IPS-NIHi7 (cell line): ENCODE results near the gene MDC1.
"Not testable (repeated sequence)": the region's sequence is repeated elsewhere in the genome, so short reads cannot be mapped to it uniquely, and the experiment has no call there.

ENCODE experiments used
- DNase-seq: peaks from one replicate; pipeline ENCODE4 v3.0.0; 2012; ENCODE audit warnings: mixed read lengths; ENCODE audit errors: extremely low spot score

MDC1 gene, protein sequence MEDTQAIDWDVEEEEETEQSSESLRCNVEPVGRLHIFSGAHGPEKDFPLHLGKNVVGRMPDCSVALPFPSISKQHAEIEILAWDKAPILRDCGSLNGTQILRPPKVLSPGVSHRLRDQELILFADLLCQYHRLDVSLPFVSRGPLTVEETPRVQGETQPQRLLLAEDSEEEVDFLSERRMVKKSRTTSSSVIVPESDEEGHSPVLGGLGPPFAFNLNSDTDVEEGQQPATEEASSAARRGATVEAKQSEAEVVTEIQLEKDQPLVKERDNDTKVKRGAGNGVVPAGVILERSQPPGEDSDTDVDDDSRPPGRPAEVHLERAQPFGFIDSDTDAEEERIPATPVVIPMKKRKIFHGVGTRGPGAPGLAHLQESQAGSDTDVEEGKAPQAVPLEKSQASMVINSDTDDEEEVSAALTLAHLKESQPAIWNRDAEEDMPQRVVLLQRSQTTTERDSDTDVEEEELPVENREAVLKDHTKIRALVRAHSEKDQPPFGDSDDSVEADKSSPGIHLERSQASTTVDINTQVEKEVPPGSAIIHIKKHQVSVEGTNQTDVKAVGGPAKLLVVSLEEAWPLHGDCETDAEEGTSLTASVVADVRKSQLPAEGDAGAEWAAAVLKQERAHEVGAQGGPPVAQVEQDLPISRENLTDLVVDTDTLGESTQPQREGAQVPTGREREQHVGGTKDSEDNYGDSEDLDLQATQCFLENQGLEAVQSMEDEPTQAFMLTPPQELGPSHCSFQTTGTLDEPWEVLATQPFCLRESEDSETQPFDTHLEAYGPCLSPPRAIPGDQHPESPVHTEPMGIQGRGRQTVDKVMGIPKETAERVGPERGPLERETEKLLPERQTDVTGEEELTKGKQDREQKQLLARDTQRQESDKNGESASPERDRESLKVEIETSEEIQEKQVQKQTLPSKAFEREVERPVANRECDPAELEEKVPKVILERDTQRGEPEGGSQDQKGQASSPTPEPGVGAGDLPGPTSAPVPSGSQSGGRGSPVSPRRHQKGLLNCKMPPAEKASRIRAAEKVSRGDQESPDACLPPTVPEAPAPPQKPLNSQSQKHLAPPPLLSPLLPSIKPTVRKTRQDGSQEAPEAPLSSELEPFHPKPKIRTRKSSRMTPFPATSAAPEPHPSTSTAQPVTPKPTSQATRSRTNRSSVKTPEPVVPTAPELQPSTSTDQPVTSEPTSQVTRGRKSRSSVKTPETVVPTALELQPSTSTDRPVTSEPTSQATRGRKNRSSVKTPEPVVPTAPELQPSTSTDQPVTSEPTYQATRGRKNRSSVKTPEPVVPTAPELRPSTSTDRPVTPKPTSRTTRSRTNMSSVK (N-terminal part only)

DNA sequence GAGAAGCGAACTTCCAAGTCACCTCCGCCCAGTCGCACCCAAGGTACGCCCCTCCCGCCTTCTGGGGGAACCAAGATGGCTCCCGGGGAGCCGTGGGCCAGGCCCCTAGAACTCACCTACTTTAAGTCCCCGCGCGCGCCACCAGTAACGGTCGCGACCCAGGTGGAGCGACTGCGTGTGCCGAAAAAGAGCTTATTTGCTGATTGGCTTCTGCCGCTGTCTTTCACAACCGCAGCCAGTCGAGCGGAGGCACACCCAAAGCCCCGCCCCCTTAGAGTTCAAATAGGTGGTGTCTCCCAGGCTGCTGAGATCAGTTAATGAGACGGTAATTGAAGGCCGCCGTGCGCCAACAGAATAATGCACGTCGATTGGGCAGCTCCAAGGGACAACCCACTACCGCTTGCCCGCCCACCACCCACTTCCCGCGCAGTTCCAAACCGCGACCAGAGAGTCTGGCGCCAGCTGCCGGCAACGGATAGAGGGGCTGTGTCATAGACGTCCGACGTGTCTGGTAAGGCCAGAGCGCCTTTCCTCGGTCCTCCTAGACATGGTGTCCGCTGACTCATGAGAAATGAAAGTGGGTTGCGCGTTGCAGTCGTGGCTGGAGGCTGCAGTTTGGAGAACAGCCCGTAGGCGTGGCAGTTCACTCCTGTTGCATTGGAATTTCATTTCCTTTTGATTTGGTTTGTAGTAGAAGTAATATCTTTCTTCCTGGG is at the start of gene MDC1:
Gene MDC1, minus strand, starts transcription at position 153 of the 716 bp plus-strand sequence. CDS start 2,106 bp downstream, outside the sequence.
- DNase-seq: peak; percentile 93

DNA sequence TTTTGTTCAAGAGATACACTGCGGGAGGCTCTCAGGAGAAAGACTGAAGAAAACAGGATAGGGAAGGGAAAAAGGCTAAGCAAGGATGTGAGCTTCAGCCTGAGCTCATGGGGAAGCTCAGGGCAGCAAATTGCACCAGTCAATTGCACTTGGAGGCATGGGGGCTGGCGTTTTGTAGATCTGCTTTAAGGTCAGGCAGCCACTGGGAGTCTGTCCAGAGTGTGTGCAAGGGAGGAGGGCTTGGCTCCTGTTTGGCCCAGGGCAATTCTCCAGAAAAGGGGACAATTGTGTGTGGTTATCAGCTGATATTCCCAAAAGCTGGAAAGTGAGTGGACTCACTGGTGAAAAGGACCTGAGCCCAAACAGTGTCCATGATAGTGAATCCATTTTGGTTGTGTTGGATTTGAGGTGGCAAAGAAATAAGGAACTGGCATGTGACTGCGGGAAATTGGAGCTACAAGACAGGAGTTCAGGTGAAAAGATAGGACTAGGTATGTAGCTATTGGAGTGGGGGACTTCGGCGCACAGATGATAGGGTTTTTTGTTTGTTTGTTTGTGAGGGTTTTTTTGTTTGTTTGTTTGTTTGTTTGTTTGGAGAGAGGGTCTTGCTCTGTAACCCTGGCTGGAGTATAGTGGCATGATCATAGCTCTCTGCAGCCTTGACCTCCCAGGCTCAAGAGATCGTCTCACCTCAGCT is 49.5 kb upstream of the MDC1 start:
- no peak for DNase-seq

DNA sequence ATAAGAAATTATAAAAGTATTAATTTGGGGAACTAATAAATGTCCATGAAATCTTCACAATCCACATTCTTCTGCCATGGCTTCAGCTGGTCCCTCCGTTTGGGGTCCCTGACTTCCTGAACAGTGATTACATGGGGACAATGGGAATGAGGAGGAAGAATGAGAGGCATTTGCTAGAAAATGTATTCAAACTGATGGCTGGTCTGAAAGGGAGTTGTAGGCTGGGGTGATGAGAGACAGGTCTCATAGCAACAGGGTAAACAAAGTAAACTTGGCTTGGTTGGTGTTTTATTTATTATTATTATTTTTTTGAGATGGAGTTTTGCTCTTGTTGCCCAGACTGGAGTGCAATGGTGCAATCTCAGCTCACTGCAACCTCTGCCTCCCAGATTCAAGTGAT is 48.4 kb upstream of the MDC1 start:
- not testable (repeated sequence) for DNase-seq

DNA sequence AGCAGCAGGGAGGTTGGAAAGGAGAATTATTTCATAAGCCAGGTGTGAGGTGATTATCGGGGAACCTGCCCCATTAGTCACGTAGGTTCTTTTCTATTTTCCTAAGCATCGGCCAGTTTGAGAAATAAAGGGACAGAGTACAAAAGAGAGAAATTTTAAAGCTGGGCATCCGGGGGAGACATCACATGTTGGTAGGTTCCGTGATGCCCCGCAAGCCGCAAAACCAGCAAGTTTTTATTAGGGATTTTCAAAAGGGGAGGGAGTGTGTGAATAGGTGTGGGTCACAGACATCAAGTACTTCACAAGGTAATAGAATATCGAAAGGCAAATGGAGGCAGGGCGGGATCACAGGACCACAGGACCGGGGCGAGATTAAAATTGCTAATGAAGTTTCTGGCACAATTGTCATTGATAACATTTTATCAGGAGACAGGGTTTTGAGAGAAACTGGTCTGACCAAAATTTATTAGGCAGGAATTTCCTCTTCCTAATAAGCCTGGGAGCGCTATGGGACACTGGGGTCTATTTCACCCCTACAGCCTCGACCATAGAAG is 47.5 kb upstream of the MDC1 start:
- not testable (repeated sequence) for DNase-seq

DNA sequence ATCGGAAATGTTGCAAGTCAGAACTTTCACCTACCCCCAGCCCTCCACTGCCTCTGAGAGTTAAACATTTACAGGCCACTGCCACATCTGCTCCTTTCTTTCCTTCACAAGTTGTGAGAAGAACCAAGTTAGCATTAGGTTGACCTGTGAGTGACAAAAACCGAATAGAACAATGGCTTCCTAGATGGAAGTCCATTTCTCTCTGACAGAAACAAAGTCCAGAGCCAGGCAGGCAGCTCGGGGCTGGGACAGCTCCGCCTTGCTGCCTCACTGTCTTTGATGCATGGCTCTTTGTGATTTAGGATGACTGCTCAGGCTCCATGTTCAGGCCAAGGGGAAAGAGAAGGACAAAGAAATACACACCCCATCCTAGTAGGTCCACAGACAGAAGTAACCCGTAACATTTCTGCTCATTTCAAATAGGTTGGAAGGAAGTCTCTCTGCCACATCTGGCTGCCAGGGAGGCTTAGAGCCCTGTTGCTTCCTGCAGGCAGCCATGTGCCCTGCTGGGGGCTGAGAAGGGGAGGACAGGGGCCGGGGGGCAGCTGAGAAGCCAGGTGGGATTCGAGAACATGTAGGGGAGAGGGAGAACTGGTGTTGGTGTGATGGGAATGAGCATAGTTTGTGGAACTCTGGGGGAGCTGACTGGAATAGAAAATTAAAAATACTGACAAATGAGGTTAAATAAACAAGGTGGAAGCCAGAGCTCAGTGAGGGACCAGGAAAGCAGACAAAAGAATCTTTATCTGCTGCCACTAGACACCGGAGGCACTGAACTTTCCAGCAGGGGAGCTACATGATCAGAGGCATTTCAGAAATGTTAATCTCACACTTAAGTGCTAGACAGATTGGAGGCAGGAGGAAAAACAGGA is 46.8 kb upstream of the MDC1 start:
- no peak for DNase-seq

DNA sequence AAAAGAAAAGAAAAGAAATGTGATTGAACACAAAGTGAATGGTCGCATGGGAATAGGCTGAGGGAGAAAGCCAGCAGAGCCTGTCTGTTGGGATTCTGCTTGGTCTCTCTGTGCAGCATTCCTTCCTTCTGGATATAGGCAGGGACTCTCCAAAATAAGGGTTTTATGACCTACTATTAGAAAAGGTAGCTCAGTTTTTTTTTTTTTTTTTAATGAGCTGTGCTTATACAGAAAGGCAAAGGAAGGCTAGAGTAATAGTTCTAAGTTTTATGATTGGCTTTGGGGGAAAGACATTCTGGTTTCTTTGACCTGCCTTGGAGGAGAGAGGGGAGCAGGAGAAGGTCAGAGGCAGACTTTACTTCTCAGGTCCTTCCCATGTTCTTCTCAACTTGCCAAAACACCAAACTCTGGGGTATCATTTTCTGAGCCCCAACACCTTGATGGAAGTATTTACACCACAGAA is 46.1 kb upstream of the MDC1 start:
- DNase-seq: no peak

DNA sequence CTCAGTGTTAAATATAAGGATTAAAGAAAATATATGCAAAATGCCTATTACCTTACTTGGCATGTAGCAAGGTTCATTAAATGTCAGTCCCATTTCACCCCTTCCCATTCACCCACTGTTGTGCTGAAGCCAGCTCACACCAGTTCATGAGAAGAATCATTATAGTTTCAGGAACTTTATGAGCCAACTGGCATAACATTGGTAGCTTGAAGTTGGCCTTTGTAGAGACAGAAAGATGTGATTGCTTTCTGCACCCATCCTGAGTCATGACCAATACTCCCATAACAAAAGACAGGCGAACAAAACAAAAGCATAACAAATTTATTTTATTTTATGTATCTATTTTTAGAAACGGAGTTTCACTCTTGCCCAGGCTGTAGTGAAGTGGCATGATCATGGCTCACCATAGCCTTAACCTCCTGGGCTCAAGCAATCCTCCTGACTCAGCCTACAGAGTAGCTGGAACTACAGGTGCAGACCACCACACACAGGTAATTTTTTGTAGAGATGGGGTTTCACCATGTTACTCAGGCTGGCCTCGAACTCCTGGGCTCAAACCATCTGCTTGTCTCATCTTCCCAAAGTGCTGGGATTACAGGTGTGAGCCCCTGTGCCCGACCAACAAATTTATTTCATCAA is 44.8 kb upstream of the MDC1 start:
- DNase-seq: no peak

DNA sequence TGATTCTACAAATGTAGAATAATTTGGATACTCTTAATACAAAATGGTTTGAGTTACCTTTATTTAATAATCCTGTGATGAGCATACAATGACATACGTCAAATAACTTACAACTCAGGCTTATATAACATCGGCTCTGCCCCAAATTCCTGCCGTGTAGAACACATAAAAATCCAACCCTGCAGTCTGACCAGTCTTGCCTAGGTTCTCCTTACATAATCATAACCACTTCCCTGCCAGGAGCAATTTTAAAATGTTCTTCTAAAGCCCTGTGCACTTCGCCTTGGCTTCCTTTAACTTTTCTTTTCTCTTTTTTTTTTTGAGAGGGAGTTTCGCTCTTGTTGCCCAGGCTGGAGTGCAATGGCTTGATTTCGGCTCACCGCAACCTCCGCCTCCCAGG is 43.5 kb upstream of the MDC1 start:
- no peak for DNase-seq

DNA sequence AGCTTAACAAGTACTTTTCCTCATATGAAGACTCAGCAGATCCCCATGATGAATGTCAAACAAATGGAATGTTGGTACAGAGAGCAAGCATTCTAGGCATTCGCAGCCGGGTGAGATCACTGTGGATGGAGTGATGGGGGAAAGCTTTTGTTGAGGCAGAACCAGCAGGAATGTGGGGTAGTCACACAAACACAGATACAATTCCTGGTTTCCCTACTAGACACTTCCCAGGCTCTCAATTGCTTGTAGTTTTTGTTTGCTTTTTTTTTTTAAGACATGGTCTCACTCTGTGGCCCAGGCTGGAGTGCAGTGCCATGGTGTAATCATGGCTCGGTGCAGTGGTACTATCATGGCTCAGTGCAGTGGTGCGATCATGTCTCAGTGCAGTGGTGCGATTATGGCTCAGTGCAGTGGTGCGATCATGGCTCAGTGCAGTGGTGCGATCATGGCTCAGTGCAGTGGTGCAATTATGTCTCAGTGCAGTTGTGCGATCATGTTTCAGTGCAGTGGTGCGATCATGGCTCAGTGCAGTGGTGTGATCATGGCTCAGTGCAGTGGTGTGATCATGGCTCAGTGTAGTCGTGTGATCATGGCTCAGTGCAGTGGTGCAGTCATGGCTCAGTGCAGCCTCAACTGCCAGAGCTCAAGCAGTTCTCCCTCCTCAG is 42.6 kb upstream of the MDC1 start:
- DNase-seq: no peak

DNA sequence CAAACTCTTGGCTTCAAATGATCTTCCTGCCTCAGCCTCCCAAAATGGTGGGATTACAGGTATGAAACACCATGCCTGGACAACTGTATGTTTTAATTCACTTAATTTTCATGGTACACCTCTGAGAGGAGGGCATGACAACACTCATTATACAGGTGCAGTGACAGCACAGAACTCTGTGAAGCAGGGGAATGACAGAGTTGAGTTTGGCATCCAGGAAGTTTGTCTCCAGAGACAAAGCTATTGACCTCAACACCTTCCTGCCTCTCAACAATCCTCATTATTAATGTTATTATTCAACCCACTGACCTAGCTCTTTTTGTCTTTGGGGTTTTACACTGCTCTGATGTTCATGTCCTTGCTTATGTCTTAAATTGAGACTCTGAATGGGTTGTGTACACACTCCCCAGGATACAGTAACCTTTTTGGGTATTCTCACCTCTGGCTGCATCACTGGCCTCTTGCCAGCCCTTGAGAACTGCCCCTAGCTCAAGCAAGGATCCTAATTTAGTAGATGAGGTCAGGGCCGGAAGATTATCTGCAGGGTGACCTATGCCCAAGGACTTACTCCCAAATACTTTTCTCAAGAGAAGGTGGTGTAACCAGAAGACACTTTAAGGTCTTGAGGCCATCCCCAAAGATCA is 40.3 kb upstream of the MDC1 start:
- no peak for DNase-seq

DNA sequence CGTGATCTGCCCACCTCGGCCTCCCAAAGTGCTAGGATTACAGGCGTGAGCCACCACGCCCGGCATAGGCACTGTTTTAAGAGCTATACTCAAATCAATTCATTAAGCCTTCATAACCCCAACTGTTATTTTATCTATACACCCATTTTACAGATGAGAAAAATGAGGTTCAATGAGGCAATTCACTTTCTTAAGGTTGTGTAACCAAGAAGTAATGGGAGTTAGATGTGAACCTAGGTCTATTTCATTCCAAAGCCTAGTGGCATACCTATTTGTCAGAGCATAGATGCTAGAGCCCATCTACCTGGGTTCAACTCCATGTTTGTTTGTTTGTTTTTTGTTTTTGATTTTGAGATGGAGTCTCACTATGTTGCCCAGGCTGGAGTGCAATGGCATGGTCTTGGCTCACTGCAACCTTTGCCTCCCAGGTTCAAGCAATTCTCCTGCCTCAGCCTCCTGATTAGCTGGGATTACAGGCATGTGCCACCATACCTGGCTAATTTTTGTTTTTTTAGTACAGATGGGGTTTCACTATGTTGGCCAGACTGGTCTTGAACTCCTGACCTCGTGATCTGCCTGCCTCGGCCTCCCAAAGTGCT is 39.4 kb upstream of the MDC1 start:
- not testable (repeated sequence) for DNase-seq

DNA sequence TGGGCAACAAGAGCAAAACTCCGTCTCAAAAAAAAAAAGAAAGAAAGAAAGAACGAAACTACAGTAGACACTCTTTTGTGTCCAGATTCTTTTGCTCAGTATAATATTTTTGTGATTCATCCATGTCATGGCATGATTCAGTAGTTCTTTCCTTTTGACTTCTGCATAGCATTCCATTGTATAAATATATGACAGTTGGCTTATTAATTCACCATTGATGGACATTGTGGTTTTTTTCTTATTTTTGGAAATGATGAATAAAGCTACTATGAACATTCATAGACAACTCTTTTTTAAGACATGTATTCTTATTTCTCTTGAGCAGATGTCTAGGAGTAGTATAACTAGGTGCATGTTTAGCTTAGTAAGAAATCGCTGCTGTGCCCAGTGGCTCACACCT is 37.5 kb upstream of the MDC1 start:
- DNase-seq: no peak

DNA sequence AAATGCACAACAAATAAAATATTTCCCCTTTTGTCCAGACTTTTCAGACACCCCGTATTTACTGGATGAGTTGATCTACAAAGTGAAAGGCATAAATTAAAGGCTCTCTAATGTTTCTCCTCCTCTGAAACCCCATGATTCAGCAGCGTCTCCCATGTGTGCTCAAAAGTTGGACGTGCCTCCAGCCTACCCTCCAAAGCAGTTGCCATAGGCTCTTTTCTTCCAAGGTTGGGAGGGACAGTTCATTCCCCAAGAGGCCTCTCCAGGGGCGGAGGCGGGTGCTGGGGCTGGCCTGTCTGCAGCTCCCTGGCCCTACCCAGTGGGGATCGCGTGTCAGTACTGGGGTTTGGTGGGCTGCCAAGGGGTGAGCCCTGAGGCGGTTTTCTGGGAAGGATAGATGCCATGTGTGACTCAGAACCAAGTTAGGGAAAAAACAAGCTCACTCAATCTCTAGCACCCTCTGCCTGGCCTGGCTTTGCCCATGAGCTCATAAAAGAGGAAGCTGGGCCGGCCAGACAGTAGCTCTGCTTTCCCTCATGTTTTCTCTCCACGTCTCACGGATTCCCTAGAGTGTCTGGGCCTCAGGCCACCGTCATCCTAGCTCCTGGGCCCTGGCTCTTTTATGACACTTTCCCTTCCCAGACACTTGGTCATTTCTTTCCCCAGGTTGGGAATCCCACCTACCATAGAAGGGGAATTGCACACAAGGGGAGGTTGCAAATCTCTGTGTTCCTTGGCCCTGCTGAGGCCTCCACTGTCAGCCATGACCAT is 35.3 kb upstream of the MDC1 start:
- no peak for DNase-seq

DNA sequence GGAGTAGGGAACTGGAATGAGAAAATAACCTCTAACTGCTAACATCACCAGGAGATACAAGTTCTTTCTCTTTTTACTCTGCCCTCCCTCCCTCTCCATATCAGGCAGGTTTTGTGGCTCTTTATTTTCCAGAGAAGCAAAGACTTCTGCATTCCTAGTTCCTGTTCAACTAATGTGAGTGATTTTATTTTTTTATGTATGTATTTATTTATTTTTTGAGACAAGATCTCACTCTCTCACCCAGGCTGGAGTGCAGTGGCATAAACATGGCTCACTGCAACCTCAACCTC is 33.2 kb upstream of the MDC1 start:
- no peak for DNase-seq

DNA sequence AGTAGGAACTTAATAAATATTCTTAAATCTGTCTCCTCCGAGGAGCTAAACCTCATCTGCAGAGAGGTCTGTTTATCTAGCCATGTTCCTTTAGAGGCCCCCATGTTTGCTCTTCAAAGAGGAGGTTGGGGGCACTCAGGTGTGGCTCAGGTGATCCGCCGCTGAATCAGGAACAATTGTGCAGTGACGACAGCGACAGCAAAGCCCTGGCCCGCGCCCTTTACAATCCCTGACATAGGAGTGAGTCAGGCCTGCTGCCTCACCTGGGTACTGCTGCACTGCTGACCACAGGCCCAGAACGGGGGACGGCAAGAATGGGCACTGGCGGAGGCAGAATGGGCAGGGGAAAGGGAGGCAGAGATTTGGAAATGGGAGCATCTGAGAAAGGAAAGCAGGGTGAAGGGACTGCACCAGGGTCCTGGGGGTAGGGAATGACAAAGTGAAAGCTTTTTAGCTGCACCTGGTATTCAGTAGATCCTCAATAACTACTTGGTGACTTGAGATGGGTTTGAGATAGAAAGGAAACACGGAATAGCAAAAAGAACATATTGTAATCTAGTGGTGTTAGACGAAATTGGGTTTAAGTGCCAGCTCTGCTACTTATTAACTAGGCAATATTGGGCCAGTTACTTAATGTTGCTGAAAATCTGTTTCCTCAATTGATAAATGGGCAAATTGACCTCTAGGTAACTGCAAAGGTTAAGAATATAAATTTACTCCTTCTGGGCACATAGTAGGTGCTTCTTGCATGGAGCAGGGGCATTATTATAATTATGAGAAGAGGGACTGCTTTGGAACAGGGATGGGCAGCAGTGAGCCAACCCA is 32.7 kb upstream of the MDC1 start:
- DNase-seq: no peak
